Right atrium auricular region (tissue), 2 donors: ENCODE measurements around the gene AOC3. TPM values are rescaled to one million over a fixed set of nuclear protein-coding genes. Genes with fewer than 3 reads are reported as not detected.
"Not testable (repeated sequence)": the region's sequence is repeated elsewhere in the genome, so short reads cannot be mapped to it uniquely, and the experiment has no call there.

Source experiments
- DNase-seq: peaks from one replicate; pipeline ENCODE4 v3.0.0-alpha.2; 2019; ENCODE audit warnings: low spot score
- H3K27ac ChIP-seq, 2 donors: fragments of 200-600 bp; sonication (generic); 1 replicate in 1 of 2; 2 replicates in 1 of 2; pipeline ENCODE4 v1.5.1; 2016 to 2019
- H3K27me3 ChIP-seq, 2 donors: fragments of 200-600 bp; sonication (generic); one replicate each; pipeline versions ENCODE4 v1.5.1 to v1.6.0; 2017 to 2019
- H3K36me3 ChIP-seq: fragments of 200-600 bp; sonication (generic); one replicate; pipeline ENCODE4 v1.5.1; 2016
- H3K4me1 ChIP-seq, 2 donors: fragments of 200-600 bp; sonication (generic); one replicate each; pipeline versions ENCODE4 v1.5.1 to v1.6.0; 2017 to 2019
- H3K4me3 ChIP-seq, 2 donors: fragments of 200-600 bp; sonication (generic); 1 replicate in 1 of 2; 2 replicates in 1 of 2; pipeline ENCODE4 v1.5.1; 2017 to 2019; ENCODE audit warnings: mild to moderate bottlenecking in 1 of 2, moderate library complexity in 1 of 2
- H3K9me3 ChIP-seq, 2 donors: fragments of 200-600 bp; sonication (generic); one replicate each; pipeline ENCODE4 v1.5.1; 2019
- CTCF ChIP-seq, 2 donors: fragments of 200-600 bp; sonication (generic); IDR thresholded peaks; one replicate each; pipeline ENCODE4 v1.5.1; 2019; ENCODE audit warnings: antibody characterized with exemption in 2 of 2
- total RNA-seq, 2 donors: library from RNA; depleted of rRNA; stranded (reverse); fragments of >200 nt; gene quantifications; one replicate each; pipeline ENCODE4 v1.1.0, GENCODE V29; 2016

Gene AOC3
- total RNA-seq, 2 donors from 2014 or later = 7.8 to 10.3 TPM

GRCh38 chr17:42880776-42881310, 29.8 kb downstream of the AOC3 start:
- no peaks in the 10 kb centered on the region for H3K9me3 ChIP-seq
- no peak overlapping the region for H3K4me3 ChIP-seq
- no peaks in the 10 kb centered on the region for H3K4me1 ChIP-seq
- H3K27ac ChIP-seq = no peak overlapping the region
- H3K36me3 ChIP-seq = no peaks in the 10 kb centered on the region
- no peak for DNase-seq
- no peaks in the 10 kb centered on the region for H3K27me3 ChIP-seq
- no peak for TF ChIP-seq CTCF (IDR thresholded peaks at IDR 0.05)

- not testable (repeated sequence) for H3K4me1 ChIP-seq, H3K9me3 ChIP-seq, H3K4me3 ChIP-seq, H3K27ac ChIP-seq, DNase-seq, H3K36me3 ChIP-seq, H3K27me3 ChIP-seq
Observed at GRCh38 chr17:42881706-42882105, 30.7 kb downstream of the AOC3 start.

- H3K27ac ChIP-seq = no peak overlapping the region
- H3K4me1 ChIP-seq = no peaks in the 10 kb centered on the region
- DNase-seq = no peak
- H3K9me3 ChIP-seq = no peaks in the 10 kb centered on the region
- TF ChIP-seq CTCF (IDR thresholded peaks at IDR 0.05) = no peak
- H3K36me3 ChIP-seq = no peaks in the 10 kb centered on the region
- no peaks in the 10 kb centered on the region for H3K27me3 ChIP-seq
- no peak overlapping the region for H3K4me3 ChIP-seq
Observed at GRCh38 chr17:42882166-42882565, 31.2 kb downstream of the AOC3 start.

GRCh38 chr17:42883802-42884558, 33.0 kb downstream of the AOC3 start:
- DNase-seq = no peak
- H3K4me1 ChIP-seq = no peaks in the 10 kb centered on the region
- H3K4me3 ChIP-seq = no peak overlapping the region
- TF ChIP-seq CTCF (IDR thresholded peaks at IDR 0.05) = no peak
- H3K27me3 ChIP-seq = no peaks in the 10 kb centered on the region
- H3K9me3 ChIP-seq = no peaks in the 10 kb centered on the region
- no peak overlapping the region for H3K27ac ChIP-seq
- H3K36me3 ChIP-seq = no peaks in the 10 kb centered on the region

- not testable (repeated sequence) for H3K27me3 ChIP-seq, H3K9me3 ChIP-seq, H3K27ac ChIP-seq, H3K36me3 ChIP-seq, H3K4me1 ChIP-seq, DNase-seq, H3K4me3 ChIP-seq
Observed at GRCh38 chr17:42885806-42886205, 34.8 kb downstream of the AOC3 start.

GRCh38 chr17:42886283-42887176, 35.5 kb downstream of the AOC3 start:
- Histone ChIP-seq H3K4me3 (no peak overlapping the region), H3K36me3 (no peaks in the 10 kb centered on the region), H3K27ac (no peak overlapping the region), H3K27me3 (no peaks in the 10 kb centered on the region), H3K4me1 (peaks cover 0 to 13% of the 10 kb centered on the region in 2 donors), H3K9me3 (no peaks in the 10 kb centered on the region)
- no peak for TF ChIP-seq CTCF (IDR thresholded peaks at IDR 0.05)
- no peak for DNase-seq
